Panc1 (cell line): Measurements from ENCODE around the gene MACROD2. TPM values are rescaled to one million over a fixed set of nuclear protein-coding genes. Genes with fewer than 3 reads are reported as not detected.

Source experiments
- ATAC-seq: fragments of 200-7000 bp; cut with Tn5 transposase; 2 replicates; pipeline ENCODE4 v1.9.1; 2020; ENCODE audit warnings: mild to moderate bottlenecking, moderate library complexity
- BruUV-seq: library from RNA; stranded (reverse); fragments of 400-500 nt; replicated peaks from 2 replicates; lab custom pipeline; 2021; lab: Mats Ljungman, UMichigan
- CTCF ChIA-PET: fragments of 300-600 bp; sonication (Branson Sonifier 250); formaldehyde crosslinking; loops from one replicate; lab custom pipeline; 2022; ENCODE audit warnings: antibody characterized with exemption; lab: Charles Lee
- POLR2A ChIA-PET: fragments of 300-600 bp; sonication (Branson Sonifier 250); formaldehyde crosslinking; loops from one replicate; lab custom pipeline; 2022; ENCODE audit warnings: antibody characterized with exemption; lab: Charles Lee
- DNase-seq: peaks from one replicate; pipeline ENCODE4 v3.0.0-alpha.2; 2010; ENCODE audit warnings: low read depth, low spot score
- H3K27ac ChIP-seq: 2 replicates; pipeline ENCODE4 v1.5.1; 2011; ENCODE audit warnings: mild to moderate bottlenecking, low read length, inconsistent platforms
- H3K27me3 ChIP-seq: fragments of 200-500 bp; sonication (Bioruptor generic); 2 replicates; pipeline ENCODE4 v1.6.0; 2014; ENCODE audit warnings: low read length, inconsistent platforms; ENCODE audit not compliant: control insufficient read depth, insufficient read depth
- H3K36me3 ChIP-seq: fragments of 200-500 bp; sonication (Bioruptor generic); 2 replicates; pipeline ENCODE4 v1.5.1; 2014; ENCODE audit warnings: inconsistent platforms, mild to moderate bottlenecking, low read length, moderate library complexity; ENCODE audit not compliant: control insufficient read depth, insufficient read depth
- H3K4me1 ChIP-seq: 2 replicates; pipeline ENCODE4 v1.5.1; 2011; ENCODE audit warnings: inconsistent platforms, mild to moderate bottlenecking, low read length, moderate library complexity; ENCODE audit not compliant: control insufficient read depth, insufficient read depth
- H3K4me3 ChIP-seq, 2 experiments: 2 replicates each; pipeline ENCODE4 v1.5.1; 2011 to 2012; ENCODE audit warnings: low read depth in 2 of 2, low read length in 2 of 2, mild to moderate bottlenecking in 2 of 2, inconsistent platforms in 1 of 2, moderate library complexity in 1 of 2
- H3K9me3 ChIP-seq: fragments of 200-500 bp; sonication (Bioruptor generic); 2 replicates; pipeline ENCODE4 v1.5.1; 2014; ENCODE audit warnings: low read depth, mild to moderate bottlenecking, inconsistent platforms, low read length, moderate library complexity; ENCODE audit not compliant: control insufficient read depth, insufficient read depth
- POLR2AphosphoS5 ChIP-seq: IDR thresholded peaks from 2 replicates; pipeline ENCODE4 v1.6.1; 2012; ENCODE audit warnings: mild to moderate bottlenecking, low read depth, low read length, moderate library complexity
- SIN3A ChIP-seq: IDR thresholded peaks from 2 replicates; pipeline ENCODE4 v1.6.1; 2012; ENCODE audit warnings: low read depth, mild to moderate bottlenecking, low read length, moderate library complexity, borderline replicate concordance; ENCODE audit not compliant: insufficient read depth
- TCF7L2 ChIP-seq: IDR thresholded peaks from 2 replicates; pipeline ENCODE4 v1.6.1; 2011; ENCODE audit warnings: mild to moderate bottlenecking, low read depth, low read length, inconsistent platforms
- in situ Hi-C: cut with HindIII; loops from 2 replicates; pipeline ENCODE4 v1.10.0; 2016; ENCODE audit warnings: low sequenced_read_pairs, low pct_unique_long_range_greater_than_20kb
- intact Hi-C: fragments of 100-400 bp; cut with micrococcal nuclease; formaldehyde crosslinking; loops from one replicate; pipeline ENCODE4 v1.10.0; 2022; ENCODE audit not compliant: unreplicated experiment
- total RNA-seq: library from RNA; stranded (reverse); gene quantifications from one replicate; pipeline ENCODE4 v1.2.1, GENCODE V29; 2021; ENCODE audit not compliant: unreplicated experiment
- TF ChIP-seq, protein P1 (sequence below), 2 experiments: IDR thresholded peaks; 2 replicates each; pipeline ENCODE4 v1.6.1; 2011 to 2012; ENCODE audit warnings: low read depth in 2 of 2, control low read depth in 1 of 2, low read length in 1 of 2, mild to moderate bottlenecking in 1 of 2, moderate library complexity in 1 of 2; ENCODE audit not compliant: insufficient read depth in 1 of 2
- TF ChIP-seq, protein P2 (sequence below): fragments of 450-650 bp; IDR thresholded peaks from 2 replicates; pipeline ENCODE4 v1.5.1; 2017; ENCODE audit warnings: mild to moderate bottlenecking

Gene MACROD2
- total RNA-seq, 1 experiment from 2014 or later, result 1.2 TPM

DNA sequence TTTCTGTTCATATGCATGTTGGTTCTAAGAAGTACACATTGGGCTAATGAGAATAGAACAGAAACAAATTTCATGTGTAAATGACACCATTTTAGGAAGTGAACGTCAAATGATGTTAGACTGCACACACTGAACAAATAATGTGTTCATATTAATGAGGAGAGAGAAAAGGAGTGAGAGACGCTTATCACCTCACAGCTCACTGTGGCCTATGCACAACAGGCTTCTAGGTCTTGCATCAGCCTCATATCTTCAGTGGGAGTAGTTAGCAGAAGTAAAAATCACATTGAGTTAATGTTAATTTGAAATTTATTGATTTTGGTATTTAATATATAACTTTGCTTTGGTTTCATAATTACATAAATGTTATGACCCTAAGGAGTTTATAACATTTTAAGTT is 454.9 kb downstream of the MACROD2 start:
- DNase-seq (no peak), ATAC-seq (no peak)
- Histone ChIP-seq H3K4me3 (no peak overlapping the region), H3K27me3 (no peaks in the 10 kb centered on the region), H3K9me3 (no peaks in the 10 kb centered on the region), H3K4me1 (no peaks in the 10 kb centered on the region), H3K27ac (no peak overlapping the region), H3K36me3 (no peaks in the 10 kb centered on the region)
- no peak for TF ChIP-seq SIN3A
- TF ChIP-seq TCF7L2, result no peak
- no peak for TF ChIP-seq POLR2AphosphoS5
- TF ChIP-seq, protein P1, sequence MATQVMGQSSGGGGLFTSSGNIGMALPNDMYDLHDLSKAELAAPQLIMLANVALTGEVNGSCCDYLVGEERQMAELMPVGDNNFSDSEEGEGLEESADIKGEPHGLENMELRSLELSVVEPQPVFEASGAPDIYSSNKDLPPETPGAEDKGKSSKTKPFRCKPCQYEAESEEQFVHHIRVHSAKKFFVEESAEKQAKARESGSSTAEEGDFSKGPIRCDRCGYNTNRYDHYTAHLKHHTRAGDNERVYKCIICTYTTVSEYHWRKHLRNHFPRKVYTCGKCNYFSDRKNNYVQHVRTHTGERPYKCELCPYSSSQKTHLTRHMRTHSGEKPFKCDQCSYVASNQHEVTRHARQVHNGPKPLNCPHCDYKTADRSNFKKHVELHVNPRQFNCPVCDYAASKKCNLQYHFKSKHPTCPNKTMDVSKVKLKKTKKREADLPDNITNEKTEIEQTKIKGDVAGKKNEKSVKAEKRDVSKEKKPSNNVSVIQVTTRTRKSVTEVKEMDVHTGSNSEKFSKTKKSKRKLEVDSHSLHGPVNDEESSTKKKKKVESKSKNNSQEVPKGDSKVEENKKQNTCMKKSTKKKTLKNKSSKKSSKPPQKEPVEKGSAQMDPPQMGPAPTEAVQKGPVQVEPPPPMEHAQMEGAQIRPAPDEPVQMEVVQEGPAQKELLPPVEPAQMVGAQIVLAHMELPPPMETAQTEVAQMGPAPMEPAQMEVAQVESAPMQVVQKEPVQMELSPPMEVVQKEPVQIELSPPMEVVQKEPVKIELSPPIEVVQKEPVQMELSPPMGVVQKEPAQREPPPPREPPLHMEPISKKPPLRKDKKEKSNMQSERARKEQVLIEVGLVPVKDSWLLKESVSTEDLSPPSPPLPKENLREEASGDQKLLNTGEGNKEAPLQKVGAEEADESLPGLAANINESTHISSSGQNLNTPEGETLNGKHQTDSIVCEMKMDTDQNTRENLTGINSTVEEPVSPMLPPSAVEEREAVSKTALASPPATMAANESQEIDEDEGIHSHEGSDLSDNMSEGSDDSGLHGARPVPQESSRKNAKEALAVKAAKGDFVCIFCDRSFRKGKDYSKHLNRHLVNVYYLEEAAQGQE (IDR thresholded peaks at IDR 0.05; ENCODE audit: insufficient read depth in 1 of 2, low read depth in 2 of 2, low read length in 1 of 2), result no peak
- TF ChIP-seq, protein P2, sequence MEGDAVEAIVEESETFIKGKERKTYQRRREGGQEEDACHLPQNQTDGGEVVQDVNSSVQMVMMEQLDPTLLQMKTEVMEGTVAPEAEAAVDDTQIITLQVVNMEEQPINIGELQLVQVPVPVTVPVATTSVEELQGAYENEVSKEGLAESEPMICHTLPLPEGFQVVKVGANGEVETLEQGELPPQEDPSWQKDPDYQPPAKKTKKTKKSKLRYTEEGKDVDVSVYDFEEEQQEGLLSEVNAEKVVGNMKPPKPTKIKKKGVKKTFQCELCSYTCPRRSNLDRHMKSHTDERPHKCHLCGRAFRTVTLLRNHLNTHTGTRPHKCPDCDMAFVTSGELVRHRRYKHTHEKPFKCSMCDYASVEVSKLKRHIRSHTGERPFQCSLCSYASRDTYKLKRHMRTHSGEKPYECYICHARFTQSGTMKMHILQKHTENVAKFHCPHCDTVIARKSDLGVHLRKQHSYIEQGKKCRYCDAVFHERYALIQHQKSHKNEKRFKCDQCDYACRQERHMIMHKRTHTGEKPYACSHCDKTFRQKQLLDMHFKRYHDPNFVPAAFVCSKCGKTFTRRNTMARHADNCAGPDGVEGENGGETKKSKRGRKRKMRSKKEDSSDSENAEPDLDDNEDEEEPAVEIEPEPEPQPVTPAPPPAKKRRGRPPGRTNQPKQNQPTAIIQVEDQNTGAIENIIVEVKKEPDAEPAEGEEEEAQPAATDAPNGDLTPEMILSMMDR, result no peak
- intact Hi-C loops, result no loop called here
- in situ Hi-C loops, result no loop called here
- ChIA-PET CTCF (no interaction called here), POLR2A (no interaction called here)
- no TSS peak for BruUV-seq

DNA sequence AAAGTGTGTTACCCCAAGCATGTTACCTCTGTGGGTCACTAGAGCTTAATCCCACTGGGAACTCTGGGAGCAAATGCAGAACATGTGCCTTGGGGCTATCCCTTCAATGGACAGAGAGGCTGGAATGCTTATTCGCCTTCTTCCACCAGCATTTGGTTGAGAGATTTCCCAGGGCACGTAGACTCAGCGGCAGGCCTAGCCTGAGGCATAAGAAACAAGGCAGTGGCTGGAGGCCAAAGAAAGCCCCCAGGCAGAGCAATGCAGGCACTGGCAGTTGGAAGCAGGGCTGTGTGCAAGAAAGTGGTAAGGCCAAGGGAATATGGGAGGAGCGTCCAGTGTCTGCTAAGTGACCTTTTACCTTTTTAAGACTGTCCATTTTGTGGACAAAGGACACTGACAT is 456.1 kb downstream of the MACROD2 start:
- H3K27ac ChIP-seq, result no peak overlapping the region
- intact Hi-C loops, result no loop called here
- POLR2A ChIA-PET, result no interaction called here
- no peak for ATAC-seq
- no peaks in the 10 kb centered on the region for H3K36me3 ChIP-seq
- no TSS peak for BruUV-seq
- CTCF ChIA-PET, result no interaction called here
- no peak for TF ChIP-seq POLR2AphosphoS5
- TF ChIP-seq, protein P1 (IDR thresholded peaks at IDR 0.05; ENCODE audit: insufficient read depth in 1 of 2, low read depth in 2 of 2, low read length in 1 of 2), result no peak
- TF ChIP-seq TCF7L2, result no peak
- TF ChIP-seq, protein P2, result no peak
- TF ChIP-seq SIN3A, result no peak
- no peak overlapping the region for H3K4me3 ChIP-seq
- H3K9me3 ChIP-seq, result no peaks in the 10 kb centered on the region
- no peaks in the 10 kb centered on the region for H3K27me3 ChIP-seq
- DNase-seq, result no peak
- H3K4me1 ChIP-seq, result no peaks in the 10 kb centered on the region
- in situ Hi-C loops, result no loop called here
